Mammary epithelial cell (primary cell): ENCODE data around the gene DCTN5.

Experiments used
- CTCF ChIP-seq, 2 donors: IDR thresholded peaks in 1 of 2; conservative IDR thresholded peaks in 1 of 2; 2 replicates each; pipeline ENCODE4 v1.5.1; 2011 to 2012; ENCODE audit warnings: inconsistent platforms in 2 of 2, low read length in 2 of 2, mild to moderate bottlenecking in 2 of 2, control low read depth in 1 of 2, low read depth in 1 of 2; ENCODE audit not compliant: insufficient read depth in 1 of 2; ENCODE audit errors: extremely low read depth in 1 of 2
- EZH2 ChIP-seq: IDR thresholded peaks from 2 replicates; pipeline ENCODE4 v1.6.1; 2012; ENCODE audit warnings: low read length, inconsistent platforms, borderline replicate concordance

GRCh38 chr16:23667355-23667659 lies 26.0 kb downstream of the DCTN5 start:
- no peak for TF ChIP-seq CTCF (conservative IDR thresholded peaks at IDR 0.05 in 1 of 2, IDR thresholded peaks at IDR 0.05 in 1 of 2; ENCODE audit: extremely low read depth in 1 of 2, insufficient read depth in 1 of 2, low read depth in 1 of 2, low read length in 2 of 2)
- no peak for TF ChIP-seq EZH2
